GM23338 (cell line): ENCODE measurements around the gene ZCCHC4. TPM values are rescaled to one million over a fixed set of nuclear protein-coding genes. Genes with fewer than 3 reads are reported as not detected.

Experiments used
- ATAC-seq: fragments of 200-7000 bp; cut with Tn5 transposase; 3 replicates; pipeline ENCODE4 v1.9.1; 2020
- DNase-seq: peaks from one replicate; pipeline ENCODE4 v3.0.0-alpha.2; 2015; ENCODE audit warnings: low spot score
- H2AFZ ChIP-seq: fragments of 200-600 bp; sonication (generic); 2 replicates; pipeline ENCODE4 v1.8.0; 2016; ENCODE audit warnings: antibody characterized with exemption, mild to moderate bottlenecking, moderate library complexity
- H3F3A ChIP-seq: fragments of 200-600 bp; sonication (generic); replicated peaks from 2 replicates; pipeline ENCODE4 v1.8.0; 2017; ENCODE audit warnings: antibody characterized with exemption, mixed run types, low read depth
- H3K27ac ChIP-seq: fragments of 200-600 bp; sonication (generic); 2 replicates; pipeline ENCODE4 v1.6.1; 2016; ENCODE audit warnings: low read depth
- H3K27me3 ChIP-seq: fragments of 200-600 bp; sonication (generic); 2 replicates; pipeline ENCODE4 v1.8.0; 2016; ENCODE audit warnings: mild to moderate bottlenecking, mixed run types, moderate library complexity; ENCODE audit not compliant: insufficient read depth
- H3K36me3 ChIP-seq: fragments of 200-600 bp; sonication (generic); 2 replicates; pipeline ENCODE4 v1.8.0; 2016; ENCODE audit warnings: mild to moderate bottlenecking; ENCODE audit not compliant: insufficient read depth
- H3K4me1 ChIP-seq: fragments of 200-600 bp; sonication (generic); 2 replicates; pipeline ENCODE4 v1.8.0; 2016; ENCODE audit warnings: mild to moderate bottlenecking, moderate library complexity; ENCODE audit not compliant: insufficient read depth
- H3K4me2 ChIP-seq: fragments of 200-600 bp; sonication (generic); 2 replicates; pipeline ENCODE4 v1.7.1; 2017; ENCODE audit warnings: mixed run types
- H3K4me3 ChIP-seq: fragments of 200-600 bp; sonication (generic); 2 replicates; pipeline ENCODE4 v1.6.1; 2016; ENCODE audit warnings: mixed run types
- H3K79me2 ChIP-seq: fragments of 200-600 bp; sonication (generic); replicated peaks from 2 replicates; pipeline ENCODE4 v1.8.0; 2017; ENCODE audit warnings: mild to moderate bottlenecking; ENCODE audit not compliant: insufficient read depth
- H3K9me2 ChIP-seq: fragments of 200-600 bp; sonication (generic); 2 replicates; pipeline ENCODE4 v1.8.0; 2017; ENCODE audit not compliant: insufficient read depth
- H4K20me1 ChIP-seq: fragments of 200-600 bp; sonication (generic); replicated peaks from 2 replicates; pipeline ENCODE4 v1.8.0; 2017; ENCODE audit warnings: mild to moderate bottlenecking; ENCODE audit not compliant: insufficient read depth
- H3K27ac Mint-ChIP-seq: 2 replicates; pipeline ENCODE4 v1.8.0; 2020; ENCODE audit warnings: inconsistent platforms, mild to moderate bottlenecking, moderate library complexity, mixed read lengths
- H3K27me3 Mint-ChIP-seq: 3 replicates; pipeline ENCODE4 v1.8.0; 2022; ENCODE audit warnings: low read depth, mild to moderate bottlenecking, moderate library complexity, mixed read lengths, inconsistent platforms; ENCODE audit not compliant: insufficient read depth, poor library complexity
- H3K36me3 Mint-ChIP-seq: 3 replicates; pipeline ENCODE4 v1.8.0; 2021; ENCODE audit warnings: low read depth, mild to moderate bottlenecking, inconsistent platforms, moderate library complexity, mixed read lengths
- H3K4me1 Mint-ChIP-seq: 3 replicates; pipeline ENCODE4 v1.8.0; 2020; ENCODE audit warnings: mild to moderate bottlenecking, inconsistent platforms, mixed read lengths
- H3K4me3 Mint-ChIP-seq: 3 replicates; pipeline ENCODE4 v1.8.0; 2021; ENCODE audit warnings: moderate library complexity, mild to moderate bottlenecking, inconsistent platforms, mixed read lengths
- H3K9me3 Mint-ChIP-seq: 3 replicates; pipeline ENCODE4 v1.8.0; 2020; ENCODE audit warnings: moderate library complexity, mild to moderate bottlenecking, inconsistent platforms, mixed read lengths
- CREB1 ChIP-seq: fragments of 250-450 bp; sonication (Bioruptor Pico); IDR thresholded peaks from 2 replicates; pipeline ENCODE4 v1.5.0; 2020; ENCODE audit warnings: low read depth, mild to moderate bottlenecking, moderate library complexity
- EZH2phosphoT487 ChIP-seq: fragments of 200-600 bp; sonication (generic); IDR thresholded peaks from one replicate; pipeline ENCODE4 v1.8.1; 2018; ENCODE audit warnings: antibody characterized with exemption; ENCODE audit not compliant: unreplicated experiment
- NANOG ChIP-seq: IDR thresholded peaks from 2 replicates; pipeline ENCODE4 v1.6.1; 2016; ENCODE audit warnings: antibody characterized with exemption, borderline replicate concordance
- POLR2AphosphoS5 ChIP-seq: IDR thresholded peaks from 2 replicates; pipeline ENCODE4 v1.6.1; 2016; ENCODE audit warnings: antibody characterized with exemption, low read depth
- STAT1 ChIP-seq: IDR thresholded peaks from one replicate; pipeline ENCODE4 v1.6.1; 2016; ENCODE audit warnings: antibody characterized with exemption; ENCODE audit not compliant: unreplicated experiment
- ZNF114 ChIP-seq: fragments of 250-450 bp; sonication (Bioruptor Pico); IDR thresholded peaks from 2 replicates; pipeline ENCODE4 v1.5.0; 2020; ENCODE audit warnings: mild to moderate bottlenecking, moderate library complexity
- ZNF331 ChIP-seq: fragments of 250-450 bp; sonication (Bioruptor Pico); IDR thresholded peaks from 2 replicates; pipeline ENCODE4 v1.5.0; 2020; ENCODE audit warnings: low read depth, mild to moderate bottlenecking, moderate library complexity
- polyA plus RNA-seq: library from polyadenylated mRNA; unstranded; fragments of >200 nt; fragmentation: Nextera tagmentation; extraction: Ambion mirVana; gene quantifications from 2 replicates; pipeline ENCODE4 v1.2.1, GENCODE V29; 2016
- total RNA-seq: library from RNA; depleted of rRNA; stranded (reverse); fragments of >200 nt; shearing (Covaris generic); gene quantifications from 2 replicates; pipeline ENCODE4 v1.2.3, GENCODE V29; 2014
- TF ChIP-seq, protein P1 (sequence below), 2 experiments: fragments of 200-600 bp in 1 of 2; sonication (generic) in 1 of 2; conservative IDR thresholded peaks; 2 replicates each; pipeline versions ENCODE4 v1.5.1 to v1.6.1; 2016 to 2017; ENCODE audit warnings: antibody characterized with exemption in 2 of 2, low read depth in 2 of 2, mild to moderate bottlenecking in 2 of 2, moderate library complexity in 1 of 2
- TF ChIP-seq, protein P2 (sequence below): fragments of 250-450 bp; sonication (Bioruptor Pico); IDR thresholded peaks from 2 replicates; pipeline ENCODE4 v1.5.0; 2020; ENCODE audit warnings: mild to moderate bottlenecking, moderate library complexity

Gene ZCCHC4
- total and polyA plus RNA-seq, 2 experiments from 2014 or later, result 11.3 to 17.9 TPM

DNA sequence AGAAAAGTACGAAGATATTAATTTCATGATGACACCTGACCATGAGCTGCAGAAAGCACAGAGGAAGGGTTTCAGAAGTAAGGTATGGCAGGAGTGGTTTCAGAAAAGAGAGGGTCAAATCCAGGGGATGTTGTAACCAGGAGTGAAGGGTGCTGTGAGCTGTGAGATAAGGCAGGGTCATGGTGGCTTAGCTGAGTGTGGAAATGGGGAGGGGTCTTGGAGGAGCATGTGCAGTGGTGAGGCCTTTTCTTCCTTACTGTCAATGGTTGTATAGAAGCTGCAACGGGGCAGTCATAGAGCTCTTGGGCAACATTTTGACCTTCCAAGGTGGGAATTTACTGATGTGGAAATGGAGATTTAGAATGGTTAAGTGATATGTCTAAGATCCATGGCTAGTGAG lies 67.0 kb downstream of the ZCCHC4 start:
- ATAC-seq (no peak), DNase-seq (no peak)
- Histone ChIP-seq H3K79me2 (peaks cover 40% of the 10 kb centered on the region), H3K4me2 (no peak overlapping the region), H3F3A (no peaks in the 10 kb centered on the region), H3K4me1 (peaks cover 19% of the 10 kb centered on the region), H3K27me3 (no peaks in the 10 kb centered on the region), H3K27ac (no peak overlapping the region), H3K9me2 (no peaks in the 10 kb centered on the region), H4K20me1 (no peaks in the 10 kb centered on the region), H3K36me3 (peaks cover 25% of the 10 kb centered on the region; the same call in 1 of the 2 replicates), H3K4me3 (no peak overlapping the region), H2AFZ (no peak overlapping the region)
- Mint-ChIP-seq H3K4me3 (no peak overlapping the region), H3K27ac (no peak overlapping the region), H3K27me3 (peaks cover 4% of the 10 kb centered on the region), H3K36me3 (peaks cover 35% of the 10 kb centered on the region; the same call in 2 of the 3 replicates), H3K4me1 (peaks cover 12% of the 10 kb centered on the region; the same call in 2 of the 3 replicates), H3K9me3 (no peaks in the 10 kb centered on the region)
- TF ChIP-seq ZNF114 (CRISPR knock-in tag), result no peak
- no peak for TF ChIP-seq EZH2phosphoT487
- TF ChIP-seq POLR2AphosphoS5, result no peak
- TF ChIP-seq, protein P1, sequence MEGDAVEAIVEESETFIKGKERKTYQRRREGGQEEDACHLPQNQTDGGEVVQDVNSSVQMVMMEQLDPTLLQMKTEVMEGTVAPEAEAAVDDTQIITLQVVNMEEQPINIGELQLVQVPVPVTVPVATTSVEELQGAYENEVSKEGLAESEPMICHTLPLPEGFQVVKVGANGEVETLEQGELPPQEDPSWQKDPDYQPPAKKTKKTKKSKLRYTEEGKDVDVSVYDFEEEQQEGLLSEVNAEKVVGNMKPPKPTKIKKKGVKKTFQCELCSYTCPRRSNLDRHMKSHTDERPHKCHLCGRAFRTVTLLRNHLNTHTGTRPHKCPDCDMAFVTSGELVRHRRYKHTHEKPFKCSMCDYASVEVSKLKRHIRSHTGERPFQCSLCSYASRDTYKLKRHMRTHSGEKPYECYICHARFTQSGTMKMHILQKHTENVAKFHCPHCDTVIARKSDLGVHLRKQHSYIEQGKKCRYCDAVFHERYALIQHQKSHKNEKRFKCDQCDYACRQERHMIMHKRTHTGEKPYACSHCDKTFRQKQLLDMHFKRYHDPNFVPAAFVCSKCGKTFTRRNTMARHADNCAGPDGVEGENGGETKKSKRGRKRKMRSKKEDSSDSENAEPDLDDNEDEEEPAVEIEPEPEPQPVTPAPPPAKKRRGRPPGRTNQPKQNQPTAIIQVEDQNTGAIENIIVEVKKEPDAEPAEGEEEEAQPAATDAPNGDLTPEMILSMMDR (conservative IDR thresholded peaks at IDR 0.05; ENCODE audit: low read depth in 2 of 2), result no peak
- TF ChIP-seq, protein P2, sequence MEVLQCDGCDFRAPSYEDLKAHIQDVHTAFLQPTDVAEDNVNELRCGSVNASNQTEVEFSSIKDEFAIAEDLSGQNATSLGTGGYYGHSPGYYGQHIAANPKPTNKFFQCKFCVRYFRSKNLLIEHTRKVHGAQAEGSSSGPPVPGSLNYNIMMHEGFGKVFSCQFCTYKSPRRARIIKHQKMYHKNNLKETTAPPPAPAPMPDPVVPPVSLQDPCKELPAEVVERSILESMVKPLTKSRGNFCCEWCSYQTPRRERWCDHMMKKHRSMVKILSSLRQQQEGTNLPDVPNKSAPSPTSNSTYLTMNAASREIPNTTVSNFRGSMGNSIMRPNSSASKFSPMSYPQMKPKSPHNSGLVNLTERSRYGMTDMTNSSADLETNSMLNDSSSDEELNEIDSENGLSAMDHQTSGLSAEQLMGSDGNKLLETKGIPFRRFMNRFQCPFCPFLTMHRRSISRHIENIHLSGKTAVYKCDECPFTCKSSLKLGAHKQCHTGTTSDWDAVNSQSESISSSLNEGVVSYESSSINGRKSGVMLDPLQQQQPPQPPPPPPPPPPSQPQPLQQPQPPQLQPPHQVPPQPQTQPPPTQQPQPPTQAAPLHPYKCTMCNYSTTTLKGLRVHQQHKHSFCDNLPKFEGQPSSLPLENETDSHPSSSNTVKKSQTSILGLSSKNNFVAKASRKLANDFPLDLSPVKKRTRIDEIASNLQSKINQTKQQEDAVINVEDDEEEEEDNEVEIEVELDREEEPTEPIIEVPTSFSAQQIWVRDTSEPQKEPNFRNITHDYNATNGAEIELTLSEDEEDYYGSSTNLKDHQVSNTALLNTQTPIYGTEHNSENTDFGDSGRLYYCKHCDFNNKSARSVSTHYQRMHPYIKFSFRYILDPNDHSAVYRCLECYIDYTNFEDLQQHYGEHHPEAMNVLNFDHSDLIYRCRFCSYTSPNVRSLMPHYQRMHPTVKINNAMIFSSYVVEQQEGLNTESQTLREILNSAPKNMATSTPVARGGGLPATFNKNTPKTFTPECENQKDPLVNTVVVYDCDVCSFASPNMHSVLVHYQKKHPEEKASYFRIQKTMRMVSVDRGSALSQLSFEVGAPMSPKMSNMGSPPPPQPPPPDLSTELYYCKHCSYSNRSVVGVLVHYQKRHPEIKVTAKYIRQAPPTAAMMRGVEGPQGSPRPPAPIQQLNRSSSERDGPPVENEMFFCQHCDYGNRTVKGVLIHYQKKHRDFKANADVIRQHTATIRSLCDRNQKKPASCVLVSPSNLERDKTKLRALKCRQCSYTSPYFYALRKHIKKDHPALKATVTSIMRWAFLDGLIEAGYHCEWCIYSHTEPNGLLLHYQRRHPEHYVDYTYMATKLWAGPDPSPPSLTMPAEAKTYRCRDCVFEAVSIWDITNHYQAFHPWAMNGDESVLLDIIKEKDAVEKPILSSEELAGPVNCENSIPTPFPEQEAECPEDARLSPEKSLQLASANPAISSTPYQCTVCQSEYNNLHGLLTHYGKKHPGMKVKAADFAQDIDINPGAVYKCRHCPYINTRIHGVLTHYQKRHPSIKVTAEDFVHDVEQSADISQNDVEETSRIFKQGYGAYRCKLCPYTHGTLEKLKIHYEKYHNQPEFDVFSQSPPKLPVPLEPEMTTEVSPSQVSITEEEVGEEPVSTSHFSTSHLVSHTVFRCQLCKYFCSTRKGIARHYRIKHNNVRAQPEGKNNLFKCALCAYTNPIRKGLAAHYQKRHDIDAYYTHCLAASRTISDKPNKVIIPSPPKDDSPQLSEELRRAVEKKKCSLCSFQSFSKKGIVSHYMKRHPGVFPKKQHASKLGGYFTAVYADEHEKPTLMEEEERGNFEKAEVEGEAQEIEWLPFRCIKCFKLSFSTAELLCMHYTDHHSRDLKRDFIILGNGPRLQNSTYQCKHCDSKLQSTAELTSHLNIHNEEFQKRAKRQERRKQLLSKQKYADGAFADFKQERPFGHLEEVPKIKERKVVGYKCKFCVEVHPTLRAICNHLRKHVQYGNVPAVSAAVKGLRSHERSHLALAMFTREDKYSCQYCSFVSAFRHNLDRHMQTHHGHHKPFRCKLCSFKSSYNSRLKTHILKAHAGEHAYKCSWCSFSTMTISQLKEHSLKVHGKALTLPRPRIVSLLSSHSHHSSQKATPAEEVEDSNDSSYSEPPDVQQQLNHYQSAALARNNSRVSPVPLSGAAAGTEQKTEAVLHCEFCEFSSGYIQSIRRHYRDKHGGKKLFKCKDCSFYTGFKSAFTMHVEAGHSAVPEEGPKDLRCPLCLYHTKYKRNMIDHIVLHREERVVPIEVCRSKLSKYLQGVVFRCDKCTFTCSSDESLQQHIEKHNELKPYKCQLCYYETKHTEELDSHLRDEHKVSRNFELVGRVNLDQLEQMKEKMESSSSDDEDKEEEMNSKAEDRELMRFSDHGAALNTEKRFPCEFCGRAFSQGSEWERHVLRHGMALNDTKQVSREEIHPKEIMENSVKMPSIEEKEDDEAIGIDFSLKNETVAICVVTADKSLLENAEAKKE (CRISPR knock-in tag), result no peak
- TF ChIP-seq NANOG, result no peak
- TF ChIP-seq CREB1, result no peak
- TF ChIP-seq STAT1, result no peak
- no peak for TF ChIP-seq ZNF331 (CRISPR knock-in tag)
